Tibial nerve (tissue), 4 donors: ENCODE measurements around the gene DGKE.

ENCODE experiments used
- EP300 ChIP-seq, 2 donors: sonication (generic); formaldehyde crosslinking; IDR thresholded peaks; one replicate each; pipeline ENCODE4 v1.6.1; 2017; ENCODE audit warnings: antibody characterized with exemption in 2 of 2, mild to moderate bottlenecking in 1 of 2
- TF ChIP-seq, protein P1 (sequence below), 5 experiments: fragments of 200-600 bp in 3 of 5; fragments of 450-650 bp in 2 of 5; sonication (generic) in 3 of 5; IDR thresholded peaks; one replicate each; pipeline ENCODE4 v1.5.1; 2016 to 2019; ENCODE audit warnings: antibody characterized with exemption in 5 of 5, mild to moderate bottlenecking in 3 of 5, moderate library complexity in 2 of 5

- TF ChIP-seq, protein P1, sequence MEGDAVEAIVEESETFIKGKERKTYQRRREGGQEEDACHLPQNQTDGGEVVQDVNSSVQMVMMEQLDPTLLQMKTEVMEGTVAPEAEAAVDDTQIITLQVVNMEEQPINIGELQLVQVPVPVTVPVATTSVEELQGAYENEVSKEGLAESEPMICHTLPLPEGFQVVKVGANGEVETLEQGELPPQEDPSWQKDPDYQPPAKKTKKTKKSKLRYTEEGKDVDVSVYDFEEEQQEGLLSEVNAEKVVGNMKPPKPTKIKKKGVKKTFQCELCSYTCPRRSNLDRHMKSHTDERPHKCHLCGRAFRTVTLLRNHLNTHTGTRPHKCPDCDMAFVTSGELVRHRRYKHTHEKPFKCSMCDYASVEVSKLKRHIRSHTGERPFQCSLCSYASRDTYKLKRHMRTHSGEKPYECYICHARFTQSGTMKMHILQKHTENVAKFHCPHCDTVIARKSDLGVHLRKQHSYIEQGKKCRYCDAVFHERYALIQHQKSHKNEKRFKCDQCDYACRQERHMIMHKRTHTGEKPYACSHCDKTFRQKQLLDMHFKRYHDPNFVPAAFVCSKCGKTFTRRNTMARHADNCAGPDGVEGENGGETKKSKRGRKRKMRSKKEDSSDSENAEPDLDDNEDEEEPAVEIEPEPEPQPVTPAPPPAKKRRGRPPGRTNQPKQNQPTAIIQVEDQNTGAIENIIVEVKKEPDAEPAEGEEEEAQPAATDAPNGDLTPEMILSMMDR (IDR thresholded peaks at IDR 0.05): no peak
- no peak for TF ChIP-seq EP300 (IDR thresholded peaks at IDR 0.05)
Observed at GRCh38 chr17:56913353-56913866, 79.5 kb downstream of the DGKE start.
